Measurements from ENCODE around the gene ARHGEF7. TPM values are rescaled to one million over a fixed set of nuclear protein-coding genes. Genes with fewer than 3 reads are reported as not detected.
"Not testable (repeated sequence)": the region's sequence is repeated elsewhere in the genome, so short reads cannot be mapped to it uniquely, and the experiment has no call there.

Gene ARHGEF7
- total RNA-seq, 1 experiment from 2014 or later: 29.1 TPM

DNA sequence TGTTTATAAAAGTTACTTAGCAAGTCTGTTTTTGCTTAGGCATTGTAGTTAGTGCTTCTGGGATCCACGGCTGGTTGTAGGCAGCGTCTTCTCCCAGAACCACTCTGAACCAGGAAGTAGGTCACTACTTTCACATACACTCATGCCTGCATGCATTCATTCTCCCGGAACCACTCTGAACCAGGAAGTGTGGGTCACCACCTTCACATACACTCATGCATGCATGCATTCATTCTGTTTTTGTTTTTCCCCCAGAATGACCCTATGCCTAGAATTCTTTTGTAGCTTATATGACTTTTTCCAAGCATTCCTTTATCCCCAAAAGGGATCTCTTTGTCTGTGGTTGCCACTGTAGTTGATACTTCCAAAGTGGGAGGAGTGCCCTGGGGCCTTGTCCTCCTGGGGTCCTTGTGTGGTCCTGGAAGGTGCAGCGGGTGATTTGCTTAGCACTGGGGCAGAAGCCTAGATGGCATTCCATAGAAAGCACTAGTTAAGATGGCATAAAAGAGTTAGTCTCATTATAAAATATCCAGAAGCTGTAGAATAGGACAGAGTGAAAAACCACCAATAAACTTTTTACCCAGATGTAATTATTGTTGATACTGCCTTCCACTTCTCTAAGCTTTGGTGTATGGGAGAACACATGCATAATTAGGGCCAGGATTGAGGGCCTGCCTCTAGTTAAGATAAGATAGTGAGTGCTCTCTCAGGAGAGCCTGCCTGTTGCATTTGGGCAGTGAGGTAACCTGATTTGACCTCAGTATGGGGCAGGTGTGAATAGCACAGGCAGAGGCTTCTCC lies 136.7 kb downstream of the ARHGEF7 start:
- in situ Hi-C loops (cut with HindIII; ENCODE audit: low pct_unique_long_range_greater_than_20kb, low sequenced_read_pairs): no loop called here
- DNase-seq (ENCODE audit: low read depth, low spot score): no peak

DNA sequence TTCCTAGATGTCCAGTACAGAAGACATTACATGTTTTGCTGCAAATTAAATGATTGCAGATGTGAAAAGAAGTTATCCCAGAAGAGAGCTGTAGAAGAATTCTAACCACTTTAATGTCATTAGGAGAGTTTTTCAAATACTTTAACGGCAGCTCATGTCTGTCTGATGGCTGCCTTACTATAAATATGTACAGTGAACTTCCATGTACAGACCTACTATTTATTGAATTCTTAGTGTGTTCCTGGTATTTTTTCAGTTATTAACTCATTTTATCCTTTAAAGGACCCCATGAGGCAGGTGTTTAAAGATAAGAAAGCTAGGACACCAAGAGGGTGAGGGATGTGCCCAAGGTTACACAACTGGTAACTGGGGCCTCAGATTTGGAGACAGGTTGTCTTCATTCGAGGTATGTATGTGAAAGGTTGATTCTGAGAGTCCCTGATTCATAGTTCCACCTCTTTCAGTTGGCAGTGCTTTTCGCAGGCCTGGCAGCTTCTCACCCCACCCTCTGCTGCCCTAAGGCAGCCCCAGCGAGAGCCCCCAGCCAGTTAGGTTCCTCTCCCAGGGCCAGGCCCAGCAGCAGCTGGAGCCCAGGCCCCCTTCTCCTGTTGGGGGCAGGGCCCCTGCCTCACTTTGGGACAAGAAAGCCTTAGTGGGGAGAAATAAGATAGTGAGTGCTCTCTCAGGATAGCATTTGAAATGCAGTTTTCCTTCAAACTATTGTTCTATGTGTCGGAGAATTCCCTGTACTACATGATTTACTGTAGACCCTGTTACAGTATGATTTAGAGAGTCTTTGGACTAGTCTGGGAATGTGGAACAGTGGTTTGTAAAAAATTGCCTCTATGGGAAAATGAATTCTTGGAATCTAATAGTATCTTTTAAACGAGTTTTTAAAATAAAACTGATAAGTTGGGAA lies 137.6 kb downstream of the ARHGEF7 start:
- DNase-seq (ENCODE audit: low read depth, low spot score): no peak
- in situ Hi-C loops (cut with HindIII; ENCODE audit: low pct_unique_long_range_greater_than_20kb, low sequenced_read_pairs): no loop called here

DNA sequence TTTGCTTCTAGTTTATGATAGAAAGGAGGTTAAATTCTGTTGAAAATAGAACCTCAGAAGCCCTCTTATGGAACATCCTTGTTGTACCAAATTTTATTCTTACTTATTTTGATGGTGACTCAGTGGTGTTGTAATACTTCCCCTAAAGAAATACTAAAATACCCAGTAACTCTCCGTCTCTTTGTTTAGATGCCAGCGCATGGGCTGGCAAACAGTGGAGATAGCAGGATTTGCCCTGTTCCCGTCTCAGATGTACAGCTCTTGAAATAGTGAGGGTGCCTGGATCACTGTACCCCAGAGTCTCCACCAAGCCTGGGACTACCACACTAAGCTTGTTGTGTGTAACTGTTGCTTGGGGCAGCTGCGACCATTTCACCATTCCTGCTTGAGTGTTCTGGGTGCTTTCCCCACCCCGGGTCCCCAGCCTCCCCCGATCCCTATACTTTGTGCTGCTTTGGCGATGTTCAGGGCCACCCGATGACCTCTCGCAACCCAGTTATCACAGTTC lies 138.3 kb downstream of the ARHGEF7 start:
- DNase-seq (ENCODE audit: low read depth, low spot score): no peak
- in situ Hi-C loops (cut with HindIII; ENCODE audit: low pct_unique_long_range_greater_than_20kb, low sequenced_read_pairs): no loop called here

DNA sequence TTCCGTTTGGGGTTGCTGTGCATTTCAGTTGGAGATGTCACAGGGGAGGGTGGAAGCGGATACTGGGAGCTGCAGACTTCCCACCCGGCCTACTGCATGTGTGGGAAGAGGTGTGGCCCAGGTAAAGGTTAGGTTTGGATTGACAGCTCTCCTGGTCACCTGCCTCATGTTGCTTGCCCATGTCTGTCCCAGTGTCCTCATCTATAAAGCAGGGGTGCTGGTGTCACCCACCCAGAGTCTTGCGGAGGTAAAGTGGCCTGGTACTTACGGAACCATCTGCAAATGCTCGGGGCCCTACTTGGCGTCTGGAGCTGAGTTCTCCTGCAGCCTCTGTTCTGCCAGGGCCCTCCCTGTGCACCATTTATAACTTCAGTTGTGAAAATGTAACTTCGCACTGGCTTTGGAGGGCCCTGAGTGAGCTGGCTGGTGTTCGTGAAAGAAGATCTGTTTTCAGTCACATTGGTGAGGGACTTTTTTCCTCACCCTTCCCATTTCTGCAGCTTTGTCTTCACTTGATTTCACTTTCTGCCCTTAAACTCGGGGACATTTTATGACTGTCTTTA lies 140.2 kb downstream of the ARHGEF7 start:
- in situ Hi-C loops (cut with HindIII; ENCODE audit: low pct_unique_long_range_greater_than_20kb, low sequenced_read_pairs): no loop called here
- no peak for DNase-seq (ENCODE audit: low read depth, low spot score)

DNA sequence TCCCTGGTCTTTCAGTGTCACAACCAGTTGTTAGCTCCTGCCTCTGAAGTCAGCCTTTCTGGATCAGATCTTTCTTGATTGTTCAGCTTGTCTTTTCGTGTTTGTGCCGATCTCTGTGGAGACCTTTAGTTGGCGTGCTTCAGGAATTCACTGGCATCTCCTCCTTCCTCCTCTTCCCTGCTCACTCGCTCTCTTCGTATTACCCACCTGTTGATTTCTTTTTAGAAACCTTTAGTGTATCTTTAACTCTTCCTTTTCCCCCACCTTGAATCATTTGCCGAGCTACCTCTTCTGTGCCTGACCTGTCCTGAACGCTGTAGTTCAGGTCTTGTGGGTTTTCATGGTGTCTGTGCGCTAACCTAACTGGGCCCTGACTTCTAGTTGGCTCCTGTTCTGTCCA lies 141.3 kb downstream of the ARHGEF7 start:
- no peak for DNase-seq (ENCODE audit: low read depth, low spot score)
- in situ Hi-C loops (cut with HindIII; ENCODE audit: low pct_unique_long_range_greater_than_20kb, low sequenced_read_pairs): no loop called here

DNA sequence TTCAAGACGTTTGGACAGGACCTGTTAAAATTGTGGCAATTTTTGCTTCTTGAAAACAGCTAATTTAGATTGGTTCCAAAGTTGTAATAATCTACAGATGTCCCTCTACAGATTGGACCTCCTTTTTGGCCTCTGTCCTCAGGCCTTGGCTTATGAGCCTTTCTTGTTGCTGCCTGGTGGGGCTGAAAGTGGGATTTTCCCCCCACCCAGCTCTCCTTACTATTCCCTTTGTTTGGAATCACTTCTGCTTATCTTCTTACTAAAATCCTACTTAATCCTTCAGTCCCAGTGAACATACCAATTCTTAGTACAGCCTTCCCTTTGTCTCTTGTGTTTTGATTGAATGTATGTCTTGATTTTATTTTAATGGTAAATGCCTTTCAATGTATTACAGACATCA lies 141.8 kb downstream of the ARHGEF7 start:
- in situ Hi-C loops (cut with HindIII; ENCODE audit: low pct_unique_long_range_greater_than_20kb, low sequenced_read_pairs): no loop called here
- DNase-seq (ENCODE audit: low read depth, low spot score): no peak

DNA sequence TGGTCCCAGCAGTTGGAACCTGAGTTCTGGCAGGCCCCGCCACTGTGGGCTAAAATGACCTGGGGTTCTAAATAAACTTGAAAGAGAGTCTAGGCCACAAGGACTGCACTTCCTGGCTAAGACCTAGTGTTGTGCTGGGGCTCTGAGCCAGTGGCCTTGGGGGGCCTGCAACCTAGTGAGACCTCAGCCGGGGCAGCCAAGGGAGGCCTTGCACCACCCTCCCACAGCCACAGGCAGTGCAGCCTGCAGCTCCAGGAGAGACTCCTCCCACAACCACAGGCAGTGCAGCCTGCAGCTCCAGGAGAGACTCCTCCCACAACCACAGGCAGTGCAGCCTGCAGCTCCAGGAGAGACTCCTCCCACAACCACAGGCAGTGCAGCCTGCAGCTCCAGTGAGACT lies 142.8 kb downstream of the ARHGEF7 start:
- in situ Hi-C loops (cut with HindIII; ENCODE audit: low pct_unique_long_range_greater_than_20kb, low sequenced_read_pairs): not testable (repeated sequence)

DNA sequence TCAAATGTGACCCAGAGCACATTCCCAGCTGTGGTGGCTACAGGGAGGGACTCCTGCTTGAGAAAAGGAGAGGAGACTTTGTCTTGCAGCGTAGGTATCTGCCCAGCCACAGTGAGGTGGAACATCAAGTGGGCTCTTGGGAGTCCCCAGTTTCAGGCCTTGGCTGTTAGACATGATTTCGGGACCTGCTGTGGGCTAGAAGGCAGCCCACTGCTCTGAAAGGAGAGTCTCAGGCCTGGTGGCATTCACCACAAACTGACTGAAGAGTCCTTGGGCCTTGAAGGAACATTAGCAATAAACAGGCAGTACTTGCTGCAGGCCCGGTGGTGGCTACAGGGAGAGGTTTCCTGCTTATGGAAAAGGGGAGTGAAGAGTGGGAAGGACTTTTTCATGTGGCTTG lies 143.5 kb downstream of the ARHGEF7 start:
- in situ Hi-C loops (cut with HindIII; ENCODE audit: low pct_unique_long_range_greater_than_20kb, low sequenced_read_pairs): no loop called here
- no peak for DNase-seq (ENCODE audit: low read depth, low spot score)

More for the DNA sequence above, 142.8 kb downstream of the ARHGEF7 start:
- DNase-seq (ENCODE audit: low read depth, low spot score): not testable (repeated sequence)

DNA sequence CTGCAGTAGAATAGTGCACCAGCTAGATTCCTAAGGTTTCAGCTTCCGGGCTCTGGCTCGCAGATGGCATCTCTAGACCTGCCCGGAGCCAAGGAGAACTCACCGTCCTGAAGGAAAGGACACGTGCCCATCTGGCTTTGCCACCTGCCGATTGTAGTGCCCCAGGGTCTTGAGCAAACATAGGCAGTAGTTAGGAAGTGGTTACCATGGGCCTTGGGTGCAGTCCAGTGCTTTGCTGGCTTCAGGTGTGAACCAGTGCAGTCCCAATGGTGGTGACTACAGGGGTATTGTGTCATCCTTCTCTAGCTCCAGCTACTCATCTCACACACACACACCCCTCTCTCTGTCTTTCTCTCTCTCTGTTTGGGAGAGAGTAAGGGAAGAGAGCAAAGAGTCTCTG lies 143.9 kb downstream of the ARHGEF7 start:
- no peak for DNase-seq (ENCODE audit: low read depth, low spot score)
- in situ Hi-C loops (cut with HindIII; ENCODE audit: low pct_unique_long_range_greater_than_20kb, low sequenced_read_pairs): no loop called here

DNA sequence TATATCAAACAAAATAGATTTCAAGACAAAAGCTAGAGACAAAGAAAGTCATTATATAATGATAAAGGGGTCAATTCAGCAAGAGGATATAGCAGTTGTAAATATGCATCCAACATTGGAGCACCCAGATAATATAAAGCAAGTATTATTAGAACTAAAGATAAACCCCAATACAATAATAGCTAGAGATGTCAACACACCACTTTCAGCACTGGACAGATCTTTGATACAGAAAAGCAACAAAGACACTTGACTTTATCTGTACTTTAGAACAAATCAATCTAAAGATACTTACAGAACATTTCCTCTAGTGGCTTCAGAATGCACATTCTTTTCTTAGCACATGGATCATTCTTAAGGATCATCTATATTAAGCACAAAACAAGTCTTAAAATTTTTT lies 146.2 kb downstream of the ARHGEF7 start:
- no peak for DNase-seq (ENCODE audit: low read depth, low spot score)
- in situ Hi-C loops (cut with HindIII; ENCODE audit: low pct_unique_long_range_greater_than_20kb, low sequenced_read_pairs): no loop called here

DNA sequence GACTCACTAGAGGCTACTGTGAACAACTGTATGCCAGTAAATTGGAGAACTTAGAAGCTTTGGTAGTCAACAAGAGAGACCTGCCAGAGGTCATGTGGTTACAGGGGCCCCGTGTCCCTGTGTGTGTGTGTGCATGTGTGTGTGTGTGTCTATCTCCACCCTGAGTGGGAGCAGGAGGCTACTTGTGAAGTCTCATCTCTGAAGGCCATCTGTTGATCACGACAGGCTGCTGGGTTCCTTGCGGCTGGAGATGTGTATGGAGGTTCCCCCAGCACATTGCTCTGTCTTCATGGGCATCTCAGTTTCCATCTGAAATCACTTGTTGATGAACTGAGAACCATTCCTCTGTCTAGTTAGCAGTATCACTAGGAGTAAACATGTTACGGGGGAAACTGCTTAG lies 147.2 kb downstream of the ARHGEF7 start:
- DNase-seq (ENCODE audit: low read depth, low spot score): no peak
- in situ Hi-C loops (cut with HindIII; ENCODE audit: low pct_unique_long_range_greater_than_20kb, low sequenced_read_pairs): no loop called here

DNA sequence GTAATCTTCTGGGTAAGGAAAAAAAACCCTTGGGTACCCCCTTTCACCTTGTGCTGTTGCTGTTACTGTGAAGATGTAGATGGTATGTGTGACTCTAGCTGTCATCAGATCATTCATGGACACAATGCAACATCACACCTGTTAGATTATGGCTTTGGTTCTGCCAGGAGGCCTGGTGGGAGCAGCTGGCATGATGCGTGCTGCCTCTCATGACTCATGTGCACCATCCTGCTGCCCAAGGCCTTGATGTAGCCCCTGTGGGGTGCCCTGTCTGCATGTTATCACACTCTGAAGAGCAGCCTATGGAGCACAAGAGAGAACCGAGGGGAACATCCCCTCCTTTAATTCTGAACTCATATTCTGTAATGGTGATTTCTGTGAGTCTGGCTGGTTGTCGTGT lies 147.6 kb downstream of the ARHGEF7 start:
- no peak for DNase-seq (ENCODE audit: low read depth, low spot score)
- in situ Hi-C loops (cut with HindIII; ENCODE audit: low pct_unique_long_range_greater_than_20kb, low sequenced_read_pairs): no loop called here

DNA sequence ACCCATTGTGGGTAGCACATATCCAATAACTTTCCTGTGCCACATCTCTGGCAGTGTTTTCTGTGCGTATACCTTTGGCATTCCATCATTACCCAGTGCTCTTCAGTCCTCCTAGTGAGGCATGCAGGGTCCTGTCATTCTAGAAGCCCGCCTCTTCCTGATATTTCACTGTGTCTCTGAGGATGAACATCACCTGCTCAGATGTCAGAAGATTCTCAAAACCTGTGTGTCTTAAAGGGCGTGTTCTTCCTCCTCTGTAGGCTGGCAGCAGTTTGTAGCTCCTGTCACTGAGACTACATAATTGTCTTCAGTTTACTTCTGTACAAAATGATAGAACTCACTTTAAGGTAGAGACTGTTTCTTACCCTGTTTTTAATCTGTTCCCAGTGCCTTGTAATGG lies 148.5 kb downstream of the ARHGEF7 start:
- DNase-seq (ENCODE audit: low read depth, low spot score): no peak
- in situ Hi-C loops (cut with HindIII; ENCODE audit: low pct_unique_long_range_greater_than_20kb, low sequenced_read_pairs): no loop called here

DNA sequence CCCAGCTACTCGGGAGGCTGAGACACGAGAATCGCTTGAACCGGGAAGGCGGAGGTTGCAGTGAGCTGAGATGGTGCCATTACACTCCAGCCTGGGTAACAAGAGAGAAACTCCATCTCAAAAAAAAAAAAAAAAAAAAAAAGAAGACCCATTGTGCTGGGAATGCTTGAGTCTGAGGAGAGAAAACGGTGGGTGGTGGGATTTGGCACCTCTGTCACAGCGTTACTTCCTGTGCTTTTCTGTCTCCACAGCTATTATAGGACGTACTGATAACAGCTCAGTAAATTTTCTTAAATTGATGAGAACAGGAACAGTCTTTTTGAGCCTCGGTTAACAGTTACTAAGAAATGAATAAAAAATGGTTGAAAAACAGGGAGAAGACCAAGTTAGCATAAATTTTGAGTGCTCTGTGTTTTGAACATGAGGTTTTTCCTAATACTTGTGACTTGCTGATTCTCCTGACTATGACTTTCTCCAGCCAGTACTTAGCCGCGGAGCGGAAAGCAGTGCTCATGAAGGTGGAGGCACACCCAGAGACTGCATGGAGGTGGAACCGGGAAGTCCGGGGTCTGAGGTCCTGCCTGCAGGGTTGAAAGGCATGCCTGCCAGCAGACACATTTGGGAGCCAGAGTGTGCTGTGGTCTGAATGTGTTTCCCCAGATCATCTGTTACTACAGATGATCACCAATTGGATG lies 150.0 kb downstream of the ARHGEF7 start:
- DNase-seq (ENCODE audit: low read depth, low spot score): no peak
- in situ Hi-C loops (cut with HindIII; ENCODE audit: low pct_unique_long_range_greater_than_20kb, low sequenced_read_pairs): no loop called here

DNA sequence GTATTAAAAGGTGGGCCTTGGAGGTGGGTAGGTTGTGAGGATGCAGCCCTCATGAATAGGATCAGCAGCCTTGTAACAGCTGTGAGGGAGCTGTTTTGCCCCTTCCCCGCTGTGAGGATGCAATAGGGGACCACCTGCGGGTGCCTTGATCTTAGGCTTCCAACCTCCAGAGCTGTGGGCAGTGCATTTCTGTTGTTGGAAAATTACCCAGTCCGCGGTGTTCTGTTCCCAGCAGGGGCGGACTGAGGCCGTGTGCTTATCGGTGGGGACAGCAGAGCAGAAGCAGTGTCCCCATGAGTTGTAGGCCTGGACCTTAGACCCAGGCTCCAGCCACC lies 150.6 kb downstream of the ARHGEF7 start:
- no peak for DNase-seq (ENCODE audit: low read depth, low spot score)
- in situ Hi-C loops (cut with HindIII; ENCODE audit: low pct_unique_long_range_greater_than_20kb, low sequenced_read_pairs): no loop called here

DNA sequence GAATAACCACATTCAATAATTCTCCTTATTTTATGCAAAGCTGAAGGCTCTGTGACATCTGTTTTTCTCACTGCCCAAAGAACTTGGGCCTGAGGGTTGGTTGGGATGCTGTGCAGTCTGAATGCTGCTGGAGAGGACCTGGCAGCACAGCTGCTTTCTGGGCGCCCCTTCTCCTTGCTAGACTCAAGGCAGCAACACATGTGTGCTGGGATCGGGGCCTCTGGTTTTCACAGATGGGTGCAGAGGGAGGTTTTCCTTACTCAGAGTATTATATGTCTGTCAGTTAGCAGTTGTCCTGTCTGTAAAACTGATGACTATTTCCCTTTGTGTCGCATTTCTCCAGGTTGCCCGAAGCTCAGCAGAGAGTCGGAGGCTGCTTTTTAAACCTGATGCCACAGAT lies 152.1 kb downstream of the ARHGEF7 start:
- DNase-seq (ENCODE audit: low read depth, low spot score): no peak
- in situ Hi-C loops (cut with HindIII; ENCODE audit: low pct_unique_long_range_greater_than_20kb, low sequenced_read_pairs): no loop called here

DNA sequence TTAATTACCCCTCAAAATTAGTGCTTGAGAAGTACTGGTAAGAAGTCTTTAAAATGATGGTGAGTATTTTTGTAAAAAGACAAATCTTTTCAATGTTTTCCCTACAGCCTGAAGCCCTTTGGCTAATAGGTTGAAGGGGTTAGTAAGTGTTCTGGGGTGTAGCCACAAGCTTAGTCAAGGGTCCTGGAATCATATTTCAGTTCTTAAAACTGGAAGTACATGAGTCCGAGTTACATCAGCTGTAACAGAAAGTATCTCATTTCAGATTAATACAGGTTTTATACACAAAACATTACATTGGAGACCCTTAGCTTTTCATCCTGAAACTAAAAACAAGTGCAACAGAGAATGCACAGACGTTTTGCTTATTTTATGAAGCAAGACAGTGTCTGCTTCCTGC lies 152.7 kb downstream of the ARHGEF7 start:
- DNase-seq (ENCODE audit: low read depth, low spot score): no peak
- in situ Hi-C loops (cut with HindIII; ENCODE audit: low pct_unique_long_range_greater_than_20kb, low sequenced_read_pairs): no loop called here

DNA sequence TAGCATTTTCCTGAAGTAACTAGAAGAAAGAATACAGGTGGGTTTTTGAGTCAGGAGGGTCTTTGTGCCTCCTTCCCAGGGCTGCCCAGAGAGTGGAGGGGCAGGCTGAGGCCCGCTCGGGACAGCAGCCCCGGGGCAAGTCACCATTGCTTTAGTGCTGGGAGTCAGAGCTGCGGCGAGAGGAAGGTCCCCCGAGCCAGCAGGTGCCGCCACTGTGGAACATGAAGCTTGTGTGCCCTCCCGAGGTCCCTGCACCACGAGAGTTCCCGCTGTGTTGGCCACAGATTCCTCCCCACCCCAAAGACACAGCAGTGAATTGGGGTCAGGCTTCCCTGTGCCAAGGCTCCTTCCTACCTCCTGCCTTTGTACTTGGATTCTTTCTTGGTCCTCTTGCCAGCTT lies 154.4 kb downstream of the ARHGEF7 start:
- in situ Hi-C loops (cut with HindIII; ENCODE audit: low pct_unique_long_range_greater_than_20kb, low sequenced_read_pairs): no loop called here
- no peak for DNase-seq (ENCODE audit: low read depth, low spot score)

Data from SK-MEL-5 (cell line).